ENCODE results near the gene EYS. TPM values are rescaled to one million over a fixed set of nuclear protein-coding genes. Genes with fewer than 3 reads are reported as not detected.

The EYS gene
- total and polyA plus RNA-seq, 2 of the 13 experiments (the other 11 are each of a cell fraction or from before 2014, with no cell fraction given), result 0.04 to 0.07 TPM

- Histone ChIP-seq H3K79me2 (ENCODE audit: insufficient read depth, low read length) (no peaks in the 10 kb centered on the region), H3K4me2 (ENCODE audit: low read depth, low read length) (no peak overlapping the region), H3K9me3 (ENCODE audit: low read length) (no peaks in the 10 kb centered on the region), H2AFZ (ENCODE audit: low read length) (no peak overlapping the region), H3K4me1 (ENCODE audit: insufficient read depth, low read length) (no peaks in the 10 kb centered on the region), H4K20me1 (ENCODE audit: insufficient read depth, low read length) (no peaks in the 10 kb centered on the region), H3K9ac (ENCODE audit: insufficient read depth, low read depth, low read length) (no peak overlapping the region), H3K27ac (ENCODE audit: extremely low read length, insufficient read depth, low read length) (no peak overlapping the region), H3K36me3 (replicated peaks in 1 of 2; ENCODE audit: control insufficient read depth in 1 of 2, insufficient read depth in 2 of 2, low read length in 2 of 2) (no peaks in the 10 kb centered on the region), H3K4me3 (replicated peaks in 1 of 3; ENCODE audit: insufficient read depth in 1 of 3, low read depth in 2 of 3, low read length in 3 of 3) (no peak overlapping the region), H3K27me3 (ENCODE audit: control insufficient read depth in 1 of 2, insufficient read depth in 2 of 2, low read length in 2 of 2) (no peaks in the 10 kb centered on the region)
- TF ChIP-seq ZBTB1 (CRISPR knock-in tag; IDR thresholded peaks at IDR 0.05; ENCODE audit: borderline replicate concordance) (no peak), PHF20 (CRISPR knock-in tag; IDR thresholded peaks at IDR 0.05) (no peak), ZNF207 (IDR thresholded peaks at IDR 0.05; ENCODE audit: borderline replicate concordance) (no peak), GZF1 (CRISPR knock-in tag; IDR thresholded peaks at IDR 0.05) (no peak), SUZ12 (IDR thresholded peaks at IDR 0.05; ENCODE audit: low read depth, low read length) (no peak), TP53 (CRISPR knock-in tag; conservative IDR thresholded peaks at IDR 0.05) (no peak), ZSCAN31 (CRISPR knock-in tag; IDR thresholded peaks at IDR 0.05; ENCODE audit: low read depth) (no peak), ZNF737 (CRISPR knock-in tag; IDR thresholded peaks at IDR 0.05; ENCODE audit: borderline replicate concordance) (no peak), GMEB2 (CRISPR knock-in tag; IDR thresholded peaks at IDR 0.05; ENCODE audit: low read depth) (no peak)
- WGBS (ENCODE audit: low lambda C conversion rate), result 1% methylated on average over 4 of the region's 4 CpGs
- DNase-seq (ENCODE audit: low spot score) (no peak), FAIRE-seq (no peak), ATAC-seq (peak; percentile 63)
- in situ Hi-C loops (cut with HindIII; ENCODE audit: extremely low pct_ligation_motif_present, low pct_unique_long_range_greater_than_20kb), result no loop called here
- ChIA-PET CTCF (ENCODE audit: low intra/inter-chr PET ratio, low total read pairs) (no interaction called here), POLR2A (no interaction called here)
- no TSS peak for BruUV-seq (replicated peaks)
- intact Hi-C loops (cut with micrococcal nuclease; ENCODE audit: unreplicated experiment), result no loop called here
Observed at GRCh38 chr6:64985726-64986125, 721.3 kb downstream of the EYS start.

GRCh38 chr6:64984948-64985347 is 722.1 kb downstream of the EYS start:
- Histone ChIP-seq H3K27ac (ENCODE audit: extremely low read length, insufficient read depth, low read length) (no peak overlapping the region), H3K4me3 (replicated peaks in 1 of 3; ENCODE audit: insufficient read depth in 1 of 3, low read depth in 2 of 3, low read length in 3 of 3) (no peak overlapping the region), H3K79me2 (ENCODE audit: insufficient read depth, low read length) (no peaks in the 10 kb centered on the region), H3K27me3 (ENCODE audit: control insufficient read depth in 1 of 2, insufficient read depth in 2 of 2, low read length in 2 of 2) (no peaks in the 10 kb centered on the region), H3K36me3 (replicated peaks in 1 of 2; ENCODE audit: control insufficient read depth in 1 of 2, insufficient read depth in 2 of 2, low read length in 2 of 2) (no peaks in the 10 kb centered on the region), H3K4me1 (ENCODE audit: insufficient read depth, low read length) (no peaks in the 10 kb centered on the region), H3K9ac (ENCODE audit: insufficient read depth, low read depth, low read length) (no peak overlapping the region), H3K4me2 (ENCODE audit: low read depth, low read length) (no peak overlapping the region), H2AFZ (ENCODE audit: low read length) (no peak overlapping the region), H3K9me3 (ENCODE audit: low read length) (no peaks in the 10 kb centered on the region), H4K20me1 (ENCODE audit: insufficient read depth, low read length) (no peaks in the 10 kb centered on the region)
- WGBS (ENCODE audit: low lambda C conversion rate), result 9% methylated on average over 1 of the region's 1 CpG
- no peak for ATAC-seq
- TF ChIP-seq ATF4 (CRISPR knock-in tag; IDR thresholded peaks at IDR 0.05), result peak in 1 of 2 experiments; percentile 73; a peak in 1 of 4 replicates
- TF ChIP-seq ZNF841 (CRISPR knock-in tag; IDR thresholded peaks at IDR 0.05; ENCODE audit: borderline replicate concordance), result no peak
- TF ChIP-seq ZNF546 (CRISPR knock-in tag; conservative IDR thresholded peaks at IDR 0.05), result no peak
- in situ Hi-C loops (cut with HindIII; ENCODE audit: extremely low pct_ligation_motif_present, low pct_unique_long_range_greater_than_20kb) (no loop called here), intact Hi-C loops (cut with micrococcal nuclease; ENCODE audit: unreplicated experiment) (no loop called here)
- ChIA-PET POLR2A (no interaction called here), CTCF (ENCODE audit: low intra/inter-chr PET ratio, low total read pairs) (no interaction called here)
- no peak for DNase-seq (ENCODE audit: low spot score)
- no TSS peak for BruUV-seq (replicated peaks)
- FAIRE-seq, result no peak

All from HepG2 (cell line).